Measurements from ENCODE around the gene IRX4.

DNA sequence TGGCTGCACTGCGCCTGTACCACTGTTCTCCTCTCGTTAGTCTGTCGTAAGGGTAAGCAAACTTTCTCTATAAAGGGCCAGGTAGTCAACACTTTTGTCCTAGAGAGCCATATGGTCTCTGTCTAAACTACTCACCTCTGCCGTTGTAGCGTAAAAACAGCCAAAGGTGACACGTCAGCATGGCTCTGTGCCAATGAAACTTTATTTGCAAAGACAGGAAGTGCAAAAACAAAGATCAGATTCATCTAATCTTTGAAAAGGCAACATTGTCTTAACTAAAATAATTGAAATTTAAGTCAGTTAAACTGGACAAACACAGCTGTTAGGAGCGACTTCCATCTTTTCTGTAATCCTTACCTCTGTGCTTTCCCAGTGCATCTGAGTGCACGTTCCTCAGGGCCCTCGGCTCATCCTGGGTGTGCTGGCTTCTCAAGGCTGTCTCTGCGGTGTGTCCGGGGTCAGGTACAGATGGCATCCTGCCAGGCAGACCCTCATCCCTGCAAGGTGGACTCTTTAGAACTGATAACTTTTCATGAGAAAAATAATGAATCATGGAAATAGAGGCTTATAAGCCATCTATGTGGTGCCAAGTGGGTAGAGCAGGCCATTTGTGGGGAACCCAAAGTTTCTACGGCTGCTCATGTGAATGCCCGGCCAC, 35.2 kb upstream of the IRX4 start:
- no peak for TF ChIP-seq EZH2phosphoT487 (IDR thresholded peaks at IDR 0.05; ENCODE audit: insufficient read depth, low read depth)
- no peak for TF ChIP-seq EZH2 (IDR thresholded peaks at IDR 0.05; ENCODE audit: insufficient read depth, poor library complexity, severe bottlenecking)

Measured in GM23248 (cell line).